Stimulated activated CD8-positive, alpha-beta memory T cell treated with anti-CD3 and anti-CD28 coated beads, Interleukin-15, amount 100 ng/mL, for 1 hour (primary cell): Measurements from ENCODE around the gene LTBP1.

Experiments used
- DNase-seq: peaks from one replicate; pipeline ENCODE4 v3.0.0-alpha.2; 2020; ENCODE audit warnings: low read depth

Gene LTBP1

DNA sequence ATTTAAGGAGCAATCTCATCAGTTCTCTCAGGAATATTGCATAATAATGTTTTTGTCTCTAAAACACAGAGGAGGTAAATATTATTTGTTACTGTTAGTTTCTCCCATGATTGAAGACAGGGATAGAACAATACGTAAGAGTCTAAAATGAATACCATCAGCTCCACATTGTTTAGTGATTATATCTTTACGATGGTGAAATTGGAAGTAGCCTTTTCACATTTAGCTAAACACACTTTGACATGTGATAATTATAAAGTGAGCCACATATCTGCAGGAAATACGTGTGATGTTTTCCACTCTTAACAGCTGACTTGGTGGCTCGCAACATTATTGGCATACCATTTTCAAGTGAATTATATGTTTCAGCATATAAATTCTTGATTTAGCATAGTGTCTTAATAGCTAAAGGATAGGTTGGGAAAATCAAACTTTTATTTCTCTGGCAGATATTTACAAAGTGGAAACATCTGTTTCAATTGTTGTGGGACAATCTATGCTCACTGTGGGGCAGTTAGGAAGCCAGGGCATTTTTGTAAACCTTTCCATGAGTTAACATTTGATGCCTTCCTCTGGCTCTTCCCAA is 321.6 kb downstream of the LTBP1 start:
- no peak for DNase-seq

DNA sequence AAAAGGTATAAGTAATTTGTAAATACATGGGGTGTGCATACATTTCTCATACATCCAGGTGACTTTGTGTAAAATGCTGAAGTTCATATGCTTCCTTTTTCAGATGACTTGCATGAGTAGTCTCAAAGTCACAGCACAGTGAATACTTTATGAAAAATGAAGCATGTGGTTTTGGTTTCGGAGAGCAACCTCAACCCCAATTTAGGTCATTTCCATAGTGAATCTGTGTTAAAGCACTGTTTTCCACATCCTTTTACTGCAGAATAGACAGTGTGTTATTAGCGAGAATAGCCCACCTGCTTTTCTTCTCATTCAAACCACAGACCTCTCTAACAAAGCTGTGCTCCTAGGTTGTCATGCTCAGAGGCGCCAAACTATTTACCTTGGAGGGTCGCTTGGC is 325.2 kb downstream of the LTBP1 start:
- no peak for DNase-seq

DNA sequence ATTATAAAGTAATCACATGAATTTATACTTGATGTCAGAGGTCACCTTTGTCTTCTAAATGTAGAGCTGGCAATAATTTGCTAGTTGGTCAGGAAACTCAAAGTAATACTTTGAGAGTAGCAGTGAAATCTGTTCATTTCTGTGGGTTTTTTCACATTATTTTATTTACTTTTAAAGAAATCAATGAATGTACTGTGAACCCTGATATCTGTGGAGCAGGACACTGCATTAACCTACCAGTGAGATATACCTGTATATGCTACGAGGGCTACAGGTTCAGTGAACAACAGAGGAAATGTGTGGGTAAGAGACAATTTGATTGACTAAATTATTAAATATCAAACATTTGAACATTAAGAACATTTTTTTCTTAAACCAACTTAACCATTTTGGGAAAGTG is 326.7 kb downstream of the LTBP1 start:
- no peak for DNase-seq

DNA sequence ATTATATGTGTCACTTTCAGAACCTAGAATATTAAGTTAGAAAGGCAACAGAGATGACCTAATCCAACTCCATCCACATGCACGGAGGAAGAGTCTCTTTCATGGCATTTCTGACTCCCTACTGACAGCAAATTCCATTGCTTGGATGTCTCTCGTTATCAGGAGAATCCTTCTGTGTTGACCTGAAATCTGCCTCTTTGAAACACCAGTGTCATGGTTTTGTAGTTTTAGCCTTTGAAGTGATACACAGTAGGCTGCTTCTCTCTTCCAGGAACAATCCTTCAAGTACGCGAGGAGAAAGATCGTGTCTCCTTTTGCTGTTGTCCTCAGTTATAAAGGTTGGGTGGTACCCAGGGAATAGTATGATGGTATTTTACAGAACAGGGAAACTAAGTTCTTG is 327.8 kb downstream of the LTBP1 start:
- no peak for DNase-seq

DNA sequence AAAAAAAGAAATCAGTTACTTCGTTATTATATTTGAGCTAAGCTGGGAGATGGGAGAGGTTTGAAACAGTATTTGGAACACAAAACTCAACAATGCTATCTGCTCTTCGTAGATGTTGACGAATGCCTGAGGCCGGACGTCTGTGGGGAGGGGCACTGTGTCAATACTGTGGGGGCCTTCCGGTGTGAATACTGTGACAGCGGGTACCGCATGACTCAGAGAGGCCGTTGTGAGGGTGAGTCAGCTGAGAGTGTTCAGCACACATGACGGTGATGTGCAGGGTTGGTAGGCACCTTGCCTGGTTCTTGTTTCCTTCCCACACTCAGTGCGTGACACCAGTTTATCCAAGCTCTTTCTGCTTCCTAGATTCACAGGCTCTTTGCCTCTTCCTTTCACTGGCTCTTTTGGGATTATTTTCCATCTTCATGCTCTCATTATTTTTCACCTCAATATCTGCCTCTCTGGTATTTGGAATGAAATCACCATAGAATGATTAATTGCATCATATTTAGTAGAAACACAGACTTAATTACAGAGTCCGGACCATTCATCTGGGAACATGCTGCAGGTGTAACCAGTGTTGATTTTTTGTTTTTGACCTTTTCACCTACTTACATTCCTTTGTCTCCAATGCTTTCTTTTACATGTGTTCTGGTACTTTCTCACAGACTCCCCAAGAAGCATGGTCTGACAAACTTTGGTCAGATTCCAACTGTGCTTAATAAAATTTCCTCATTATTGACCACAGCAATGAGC is 329.1 kb downstream of the LTBP1 start:
- DNase-seq: no peak

DNA sequence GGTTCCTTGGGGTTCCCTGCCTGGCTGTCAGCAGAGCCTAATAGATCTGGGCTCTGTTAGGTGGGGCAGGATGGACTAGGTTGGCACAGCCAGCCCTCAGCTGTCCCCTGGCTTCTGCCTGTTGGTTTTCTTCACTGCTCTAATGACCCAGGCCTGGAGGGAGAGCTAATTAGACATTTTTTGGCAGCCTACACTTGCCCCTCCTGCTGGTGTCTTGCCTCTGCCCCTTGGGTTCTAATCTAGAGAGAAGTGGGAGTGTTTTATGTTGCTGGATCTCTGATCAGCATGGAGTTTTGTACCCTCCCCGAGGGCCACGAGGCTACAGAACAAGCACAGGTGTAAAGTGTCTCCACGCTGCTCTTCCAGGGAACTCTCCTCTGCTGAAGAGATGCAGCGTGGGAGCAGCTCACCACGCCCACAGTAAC is 330.3 kb downstream of the LTBP1 start:
- no peak for DNase-seq

DNA sequence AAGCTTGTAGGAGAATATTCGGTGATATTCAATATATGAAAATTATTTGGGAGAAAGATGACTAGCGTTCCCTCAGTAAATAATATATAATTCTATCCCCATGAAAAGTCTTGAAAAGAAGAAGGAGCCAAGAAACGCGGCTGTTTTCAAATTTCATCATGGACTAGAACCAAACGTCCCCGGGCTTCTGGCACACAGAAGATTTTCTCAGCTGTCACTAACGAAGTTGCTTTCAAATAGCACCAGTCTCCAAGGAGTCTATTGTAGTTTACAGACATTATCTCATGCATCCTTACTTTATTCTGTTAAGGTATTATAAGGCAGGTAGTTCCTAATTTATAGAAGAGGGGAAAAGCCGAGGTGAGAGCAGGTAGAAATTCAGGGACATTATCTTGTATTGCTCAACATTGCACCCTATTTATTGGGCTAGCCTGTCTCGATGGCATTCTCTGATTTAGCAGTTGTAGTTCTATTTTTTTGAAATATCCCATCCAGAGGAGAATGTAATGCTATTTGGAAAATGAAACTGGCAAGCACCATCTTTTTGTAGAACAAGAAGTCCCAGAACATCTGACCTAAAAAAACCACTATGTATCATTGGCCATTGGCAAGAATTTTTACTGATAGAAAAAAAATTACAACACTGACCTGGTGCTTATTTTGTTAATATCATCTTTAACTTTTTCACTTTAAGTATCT is 331.6 kb downstream of the LTBP1 start:
- DNase-seq: no peak

DNA sequence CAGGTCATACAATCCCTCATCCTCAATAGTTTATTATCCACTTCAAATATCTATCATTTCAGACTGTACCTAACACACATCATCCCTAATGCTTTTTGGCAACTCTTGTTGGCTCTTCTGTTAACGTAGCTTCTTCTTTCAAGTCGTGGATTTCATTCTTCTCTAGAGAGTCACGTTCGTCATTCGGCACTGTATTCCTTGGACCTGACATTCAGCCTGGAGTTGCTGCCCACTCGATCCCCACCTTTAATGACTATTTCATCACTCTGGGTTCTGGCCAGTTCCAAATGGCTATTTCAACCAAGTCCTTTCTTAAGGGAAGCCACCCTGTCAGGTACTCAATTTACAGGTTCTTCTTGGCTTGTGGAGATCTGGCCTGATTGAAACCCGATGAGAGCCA is 337.5 kb downstream of the LTBP1 start:
- DNase-seq: no peak

DNA sequence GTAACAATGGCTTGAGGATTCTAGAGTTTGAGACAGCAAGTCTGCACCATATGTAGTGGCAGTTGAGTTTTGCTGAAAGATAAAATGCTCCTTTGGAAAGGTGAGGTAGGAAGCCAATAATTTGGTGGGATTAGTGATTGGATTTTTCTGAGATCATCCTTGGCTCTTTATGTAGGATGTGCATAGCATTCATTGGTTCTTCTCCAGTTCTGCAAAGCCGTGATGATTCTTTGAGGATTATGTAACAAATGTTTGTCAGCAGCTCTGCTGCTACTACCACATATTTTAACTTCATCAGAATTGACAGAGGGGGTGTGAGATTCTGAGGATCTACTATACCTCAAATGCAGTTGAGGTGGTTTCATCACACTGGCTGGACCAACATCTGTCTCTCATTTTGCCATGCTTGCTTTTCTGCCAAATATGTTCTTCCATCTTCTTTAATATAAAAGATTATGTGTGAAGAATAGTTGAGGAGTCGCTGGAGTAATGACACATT is 340.8 kb downstream of the LTBP1 start:
- DNase-seq: no peak

DNA sequence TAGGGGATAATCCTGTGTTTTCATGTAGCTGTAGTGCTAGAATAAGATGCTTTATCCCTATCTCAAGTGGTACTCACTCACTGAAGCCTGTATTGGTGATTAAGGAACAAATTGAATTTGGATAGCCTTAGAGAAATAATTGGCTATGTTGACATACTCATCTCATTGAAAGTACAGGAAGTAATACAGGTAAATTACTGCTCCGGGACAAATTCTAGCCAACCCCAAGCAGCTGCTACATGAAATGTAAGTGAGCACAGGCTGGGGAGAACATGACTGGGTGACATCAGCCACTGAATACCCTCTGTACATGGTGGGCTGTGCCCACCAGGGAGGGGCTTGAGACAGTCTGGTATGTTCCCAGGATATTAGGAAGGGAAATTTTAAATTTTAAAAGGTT is 341.3 kb downstream of the LTBP1 start:
- DNase-seq: no peak

DNA sequence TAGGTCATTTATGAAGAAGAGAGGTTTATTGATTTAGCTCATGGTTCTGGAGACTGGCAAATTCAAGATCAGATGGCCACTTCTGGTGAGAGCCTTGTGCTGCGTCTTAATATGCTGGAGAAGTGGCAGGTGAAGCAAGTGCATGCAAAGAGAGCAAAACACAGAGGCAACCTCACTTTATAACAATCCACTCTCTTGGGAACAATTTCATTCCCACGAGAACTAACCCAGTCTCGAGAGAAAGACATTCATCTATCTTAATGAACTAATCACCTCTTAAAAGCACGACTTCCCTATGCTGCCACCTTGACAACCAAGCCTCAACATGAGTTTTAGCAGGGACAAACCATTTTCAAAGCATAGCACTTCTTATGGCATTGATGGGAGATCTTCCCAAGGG is 343.2 kb downstream of the LTBP1 start:
- no peak for DNase-seq

DNA sequence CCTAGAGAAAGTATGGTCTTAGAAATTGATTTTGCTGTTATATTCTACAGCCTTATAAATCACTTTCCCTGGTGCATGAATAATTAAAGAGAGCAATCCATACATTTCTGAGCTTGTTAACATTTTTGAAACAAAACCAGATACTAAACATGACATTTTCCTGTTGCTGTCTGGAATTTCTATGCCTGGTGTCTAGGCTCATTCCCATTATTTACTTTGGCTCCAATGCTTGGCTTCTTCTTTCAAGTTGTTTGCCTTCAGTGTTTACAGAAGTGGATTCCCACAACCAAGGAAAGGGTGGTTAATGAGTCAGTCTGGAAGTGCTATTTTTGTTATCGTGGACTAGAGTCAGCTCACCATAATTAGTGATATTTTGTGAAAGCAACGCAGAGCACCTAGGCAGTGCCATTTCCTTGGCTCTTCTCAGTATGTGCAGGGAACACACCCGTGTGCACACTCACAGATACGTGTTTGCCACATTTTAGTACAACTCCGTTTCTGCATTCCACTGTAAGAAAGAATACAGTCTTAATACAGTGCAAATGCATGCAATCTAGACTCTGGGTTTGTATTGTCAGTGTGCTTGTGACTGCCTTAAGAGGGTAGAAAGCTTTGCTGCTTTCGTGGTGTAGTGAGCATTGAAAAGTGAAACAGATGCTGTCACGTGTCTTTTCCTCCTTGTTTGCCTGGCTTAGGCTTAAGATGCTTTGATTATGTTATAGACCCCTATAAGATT is 344.7 kb downstream of the LTBP1 start:
- no peak for DNase-seq

DNA sequence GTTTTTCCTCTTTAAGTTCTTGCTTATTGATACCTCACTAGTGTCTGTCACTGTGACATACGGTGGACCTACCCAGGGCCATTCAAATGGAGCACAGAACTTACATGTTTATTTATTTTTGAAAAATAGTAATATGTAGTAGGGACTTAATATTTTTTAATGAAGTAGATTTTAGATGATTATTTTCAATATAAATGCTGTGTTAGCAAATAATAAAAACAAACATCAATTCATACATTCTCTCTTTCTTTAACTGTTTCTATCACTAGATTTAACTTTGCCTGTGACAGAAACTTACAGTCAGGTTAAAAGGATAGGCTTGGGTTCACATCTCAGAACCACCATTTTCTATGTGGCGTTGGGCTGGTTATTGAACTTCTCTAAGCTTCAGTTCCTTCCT is 345.3 kb downstream of the LTBP1 start:
- no peak for DNase-seq

DNA sequence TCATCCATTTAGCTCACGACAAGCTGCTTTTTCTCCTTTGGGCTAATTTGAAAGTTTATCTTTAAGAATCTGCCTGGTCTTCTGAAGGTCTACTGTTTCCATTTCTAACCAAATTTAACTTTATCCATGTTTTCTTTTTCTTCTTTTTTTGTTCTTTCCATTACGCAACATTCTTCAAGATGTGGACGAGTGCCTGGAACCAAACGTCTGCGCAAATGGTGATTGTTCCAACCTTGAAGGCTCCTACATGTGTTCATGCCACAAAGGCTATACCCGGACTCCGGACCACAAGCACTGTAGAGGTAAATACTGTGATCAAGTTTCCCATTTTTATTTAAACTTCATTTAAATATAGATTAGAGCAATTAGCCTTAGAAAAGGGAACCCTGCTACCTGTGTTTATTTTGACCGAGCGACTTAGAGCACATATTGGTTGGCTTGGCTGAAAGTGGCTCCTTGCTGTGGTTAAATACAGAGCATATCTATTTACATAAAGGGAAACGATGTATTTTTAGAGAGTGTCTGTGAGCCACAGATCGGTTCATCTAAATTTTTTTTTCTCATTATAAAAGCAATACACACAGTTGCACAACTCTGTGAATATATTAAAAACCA is 346.3 kb downstream of the LTBP1 start:
- no peak for DNase-seq

DNA sequence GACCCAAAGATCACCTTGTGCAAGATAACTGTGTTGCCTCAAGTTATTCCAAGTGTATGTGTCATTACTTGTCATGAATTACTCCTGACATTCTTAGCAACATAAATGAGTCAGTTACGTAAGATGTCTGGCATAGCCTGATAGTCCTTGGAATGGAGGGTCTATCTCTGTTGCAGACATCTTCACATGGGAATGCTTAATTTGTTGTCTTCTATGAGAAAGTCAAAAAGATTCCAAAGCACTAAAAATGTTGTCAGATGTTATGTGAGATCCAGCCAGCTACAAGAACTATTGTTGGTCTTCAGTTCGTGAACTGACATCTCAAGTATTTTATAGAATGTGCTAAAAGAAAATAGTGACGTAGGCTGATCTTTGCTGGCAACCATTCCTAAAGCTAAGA is 351.5 kb downstream of the LTBP1 start:
- no peak for DNase-seq

DNA sequence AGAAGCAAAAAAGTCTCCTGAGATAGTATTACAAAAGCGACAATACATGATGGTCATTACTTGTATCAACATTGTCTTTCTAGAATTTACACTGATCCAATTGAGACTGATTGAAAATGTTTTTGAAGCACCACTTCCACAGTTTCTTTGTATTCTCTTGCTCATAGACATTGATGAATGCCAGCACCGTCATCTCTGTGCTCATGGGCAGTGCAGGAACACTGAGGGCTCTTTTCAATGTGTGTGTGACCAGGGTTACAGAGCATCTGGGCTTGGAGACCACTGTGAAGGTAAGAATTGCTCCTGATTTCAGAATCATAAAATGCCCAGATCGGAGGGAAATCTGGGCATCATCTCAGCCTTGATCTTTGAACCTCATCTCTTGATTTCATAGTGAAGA is 354.6 kb downstream of the LTBP1 start:
- DNase-seq: no peak

DNA sequence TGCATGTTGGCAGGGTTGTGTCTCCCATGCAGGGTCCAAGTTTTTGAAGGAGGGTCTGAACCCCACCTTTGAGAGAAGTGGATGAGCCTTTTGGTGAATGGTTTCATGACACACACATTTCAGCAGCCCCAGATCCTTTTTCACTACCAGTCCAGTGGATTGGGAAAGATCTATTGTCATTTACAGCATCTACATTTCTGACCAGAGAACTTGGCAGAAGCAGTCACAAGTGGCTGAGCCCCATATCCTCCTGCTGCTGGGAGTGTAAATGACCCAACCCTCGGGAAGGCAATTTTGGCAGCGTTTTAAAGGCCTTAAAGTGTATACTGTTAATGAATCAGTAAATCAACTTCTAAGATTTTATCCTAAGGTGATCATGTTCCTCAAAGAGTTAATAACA is 355.6 kb downstream of the LTBP1 start:
- DNase-seq: no peak

DNA sequence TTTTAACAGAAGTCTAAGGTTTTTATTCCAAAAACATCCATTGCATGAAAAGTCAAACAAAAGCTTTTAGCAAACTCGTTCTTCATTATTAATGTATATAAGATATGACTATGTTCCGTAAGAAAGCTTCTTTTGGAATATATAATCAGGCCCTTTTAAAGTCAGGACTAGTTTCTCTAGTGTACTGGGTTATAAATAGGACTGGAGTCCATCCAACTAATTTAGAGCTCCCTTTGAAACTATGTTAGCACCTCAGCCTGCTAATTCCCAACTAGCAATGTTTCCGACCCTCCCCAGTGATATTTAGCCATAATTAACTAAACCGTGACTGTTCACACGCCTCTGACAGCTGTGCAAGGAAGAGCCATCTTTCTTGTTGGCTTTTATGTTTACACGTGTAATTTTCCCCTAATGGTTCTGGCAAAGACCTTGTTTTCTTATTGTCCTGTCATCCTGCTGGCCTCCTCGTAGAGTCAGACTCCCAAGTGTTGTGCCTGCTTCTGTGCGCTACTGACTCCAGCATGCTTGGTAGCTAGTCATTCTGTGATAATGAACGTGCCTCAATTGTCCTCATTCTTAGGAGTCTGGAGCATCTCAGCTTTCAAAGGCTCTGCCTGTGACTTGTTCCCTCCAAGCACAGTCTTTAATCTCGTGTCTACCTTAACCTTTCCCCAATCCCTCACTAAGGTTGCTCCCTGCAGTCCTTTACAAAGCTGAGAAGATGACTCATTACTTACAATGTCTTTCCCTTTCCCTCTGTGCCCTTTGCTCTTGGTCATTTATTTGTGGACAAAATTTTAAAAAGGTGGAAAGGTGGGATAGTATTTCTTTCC is 357.5 kb downstream of the LTBP1 start:
- no peak for DNase-seq

DNA sequence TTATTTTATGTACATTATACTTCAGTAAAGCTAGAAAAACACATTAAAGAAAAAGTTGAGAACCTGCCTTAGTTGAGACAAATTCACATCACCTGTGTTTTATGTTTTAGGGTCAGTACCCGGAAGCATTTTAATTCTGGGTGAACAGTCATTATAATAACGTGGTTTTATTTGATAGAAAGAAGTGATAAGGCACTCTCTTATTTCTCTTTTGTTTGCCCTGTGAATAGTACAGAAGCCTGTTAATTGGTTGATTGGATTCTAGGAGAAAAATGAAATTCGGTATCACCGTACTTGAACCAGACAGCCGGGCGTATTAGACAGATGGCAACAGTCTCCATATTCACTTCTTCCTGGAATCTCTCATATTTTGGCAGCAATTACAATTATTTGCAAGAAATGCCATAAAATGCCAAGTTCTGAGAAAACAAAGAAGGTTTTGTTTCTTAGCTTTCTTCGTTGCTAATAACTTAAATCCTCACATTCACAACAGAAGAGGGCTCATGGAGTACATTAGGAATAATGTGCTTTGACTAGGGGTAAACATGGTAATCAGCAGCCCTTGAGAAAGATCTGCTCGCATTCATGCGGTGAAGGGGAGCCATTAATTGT is 361.0 kb downstream of the LTBP1 start:
- DNase-seq: no peak

DNA sequence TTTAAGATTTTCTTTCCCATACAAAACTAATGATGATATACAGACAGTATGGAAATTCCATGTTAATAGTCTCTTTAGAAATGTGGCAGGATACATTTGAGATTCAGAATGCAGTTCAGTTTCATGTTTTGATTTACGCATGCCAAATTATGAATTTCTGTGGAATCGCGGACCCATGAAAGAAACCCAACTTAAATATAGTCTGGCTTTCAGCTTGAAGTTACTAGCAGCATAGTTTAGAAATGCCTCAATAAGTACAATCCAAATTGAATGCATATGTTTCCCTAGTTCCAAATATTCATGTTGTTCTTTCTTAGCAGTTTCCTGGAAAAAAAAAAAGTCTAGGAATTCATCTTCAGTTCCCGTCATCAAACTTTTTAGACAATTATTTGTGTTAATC is 365.6 kb downstream of the LTBP1 start:
- DNase-seq: no peak

DNA sequence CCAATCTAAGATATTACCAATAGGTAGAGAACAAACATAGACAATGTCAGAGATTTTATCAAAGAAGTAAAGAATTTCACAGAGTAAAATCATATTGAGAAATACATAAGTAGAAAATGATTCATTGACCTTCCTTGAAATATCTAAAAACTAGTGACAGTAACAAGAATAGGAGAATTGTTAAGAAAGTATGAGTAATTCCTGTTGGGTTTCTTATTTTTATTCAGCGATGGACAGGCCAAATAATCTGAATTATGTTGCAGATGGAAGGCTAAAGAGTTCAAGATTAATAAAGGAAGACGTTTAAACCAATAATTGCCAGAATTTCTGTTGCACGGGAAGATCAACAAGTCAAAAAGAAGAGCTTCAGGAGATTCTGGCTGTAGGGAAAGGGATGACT is 366.3 kb downstream of the LTBP1 start:
- DNase-seq: no peak
